Activated T-cell treated with anti-CD3 and anti-CD28 coated beads, Interleukin-2, amount 50 U/mL, for 1 hour (primary cell): Measurements from ENCODE around the gene LILRB2.
A peak's percentile ranks its signal among the peaks of the same experiment; 100 is the strongest.
"Not testable (repeated sequence)": the region's sequence is repeated elsewhere in the genome, so short reads cannot be mapped to it uniquely, and the experiment has no call there.

Experiments used
- DNase-seq: peaks from one replicate; pipeline ENCODE4 v3.0.0-alpha.2; 2020

LILRB2 gene

GRCh38 chr19:54239491-54240371 lies 41.2 kb downstream of the LILRB2 start:
- DNase-seq, result not testable (repeated sequence)

DNA sequence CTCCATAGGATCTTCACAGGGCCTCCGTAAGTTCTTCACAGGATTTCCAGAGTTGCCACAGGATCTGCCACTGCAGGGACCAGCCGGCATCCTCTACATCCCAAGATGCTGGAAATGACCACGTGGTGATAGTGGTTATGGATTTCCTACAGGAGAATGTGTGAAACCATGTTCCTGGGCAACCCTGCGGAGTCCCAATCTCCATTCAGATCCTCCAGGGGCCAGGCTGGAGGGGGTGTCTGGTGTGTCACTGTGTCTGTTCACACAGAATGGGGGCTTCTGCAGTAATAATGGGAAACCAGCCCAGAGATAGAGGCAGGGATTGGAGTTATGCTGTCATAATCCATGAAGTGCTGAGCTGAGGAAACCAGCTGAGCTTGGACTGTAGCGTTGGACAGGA lies 47.0 kb downstream of the LILRB2 start:
- DNase-seq, result no peak

DNA sequence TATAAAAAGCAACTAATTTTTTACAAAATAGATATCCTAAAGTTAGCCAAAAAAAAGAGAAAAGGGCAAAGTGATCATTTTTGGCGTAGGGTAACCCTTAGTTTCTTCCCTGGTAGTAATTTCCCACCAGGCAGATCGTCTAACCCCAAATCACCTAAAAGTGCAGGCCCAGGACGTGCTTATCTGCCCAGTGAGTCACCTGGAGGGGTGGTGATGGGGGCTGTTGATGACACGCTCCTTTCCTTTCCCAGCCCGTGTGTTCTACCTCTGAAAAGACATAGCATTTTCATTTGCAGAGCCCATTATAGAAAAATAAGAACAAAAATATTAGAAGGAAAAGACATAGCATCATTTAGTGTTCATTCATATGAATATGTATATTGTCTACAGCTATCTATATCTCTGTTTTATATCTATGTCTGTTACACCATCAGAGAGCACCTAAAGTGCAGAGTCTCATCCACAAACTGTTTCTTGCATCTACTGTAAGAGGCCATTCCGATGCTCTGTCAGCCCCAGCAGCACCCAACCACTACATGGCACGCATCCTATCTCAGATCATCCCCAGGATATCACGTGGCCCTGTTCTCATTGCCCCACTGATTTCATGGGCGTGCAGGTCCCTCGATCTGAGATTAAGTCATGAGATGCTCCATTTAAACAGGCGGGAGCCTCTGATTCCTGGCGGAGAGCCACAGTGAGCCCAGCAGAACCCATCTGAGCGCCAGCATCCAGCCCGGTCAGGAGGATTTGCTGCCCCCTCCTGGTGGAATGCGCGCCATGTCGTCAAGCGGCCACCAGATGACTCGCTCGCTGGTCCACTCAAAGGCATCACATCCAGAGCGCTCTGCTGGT lies 49.6 kb downstream of the LILRB2 start:
- DNase-seq, result peak; percentile 88

DNA sequence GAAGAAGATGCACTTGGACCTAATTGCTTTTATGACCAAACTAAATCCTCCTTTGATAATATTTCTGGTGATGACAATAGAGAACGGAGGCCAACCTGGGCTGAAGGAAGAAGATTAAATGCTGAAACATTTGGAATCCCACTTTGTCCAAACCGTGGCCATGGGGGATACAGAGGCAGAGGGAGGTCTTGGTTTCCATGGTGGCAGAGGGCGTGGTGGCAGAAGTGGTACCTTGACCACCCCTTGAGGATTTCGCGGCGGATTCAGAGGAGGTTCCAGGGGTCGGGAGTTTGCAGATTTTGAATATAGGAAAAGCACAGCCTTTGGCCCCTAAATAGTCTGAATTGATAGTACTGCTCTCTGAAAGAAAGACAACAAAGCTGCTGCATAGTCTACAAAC lies 50.9 kb downstream of the LILRB2 start:
- DNase-seq, result no peak

- no peak for DNase-seq
Observed at GRCh38 chr19:54229146-54229545, 51.8 kb downstream of the LILRB2 start.

GRCh38 chr19:54224619-54225018 lies 56.3 kb downstream of the LILRB2 start:
- DNase-seq, result not testable (repeated sequence)

DNA sequence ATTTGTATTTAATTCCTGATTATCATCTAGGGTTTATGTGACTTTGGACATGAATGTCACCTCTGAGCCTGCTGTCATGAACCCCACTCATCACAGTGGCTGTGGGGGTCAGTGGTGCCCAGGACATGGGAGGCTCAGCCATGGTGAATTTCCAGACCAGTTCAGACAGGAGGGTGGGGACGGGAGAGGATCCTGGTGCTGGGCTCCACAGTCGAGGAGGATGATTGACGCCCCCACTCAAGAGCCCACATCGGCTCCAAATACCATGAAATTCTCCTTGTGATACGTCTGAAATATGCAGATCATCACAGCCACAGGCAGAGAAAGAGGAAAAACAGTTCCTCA lies 57.0 kb downstream of the LILRB2 start:
- DNase-seq, result not testable (repeated sequence)
